NCI-H446 treated with DMSO at 0.1 percent for 48 hours (cell line): ENCODE data around the gene MOB1A.
"Not testable (repeated sequence)": the region's sequence is repeated elsewhere in the genome, so short reads cannot be mapped to it uniquely, and the experiment has no call there.

Experiments
- DNase-seq: peaks from one replicate; lab custom pipeline; 2025; lab: John Stamatoyannopoulos, UW

The MOB1A gene

DNA sequence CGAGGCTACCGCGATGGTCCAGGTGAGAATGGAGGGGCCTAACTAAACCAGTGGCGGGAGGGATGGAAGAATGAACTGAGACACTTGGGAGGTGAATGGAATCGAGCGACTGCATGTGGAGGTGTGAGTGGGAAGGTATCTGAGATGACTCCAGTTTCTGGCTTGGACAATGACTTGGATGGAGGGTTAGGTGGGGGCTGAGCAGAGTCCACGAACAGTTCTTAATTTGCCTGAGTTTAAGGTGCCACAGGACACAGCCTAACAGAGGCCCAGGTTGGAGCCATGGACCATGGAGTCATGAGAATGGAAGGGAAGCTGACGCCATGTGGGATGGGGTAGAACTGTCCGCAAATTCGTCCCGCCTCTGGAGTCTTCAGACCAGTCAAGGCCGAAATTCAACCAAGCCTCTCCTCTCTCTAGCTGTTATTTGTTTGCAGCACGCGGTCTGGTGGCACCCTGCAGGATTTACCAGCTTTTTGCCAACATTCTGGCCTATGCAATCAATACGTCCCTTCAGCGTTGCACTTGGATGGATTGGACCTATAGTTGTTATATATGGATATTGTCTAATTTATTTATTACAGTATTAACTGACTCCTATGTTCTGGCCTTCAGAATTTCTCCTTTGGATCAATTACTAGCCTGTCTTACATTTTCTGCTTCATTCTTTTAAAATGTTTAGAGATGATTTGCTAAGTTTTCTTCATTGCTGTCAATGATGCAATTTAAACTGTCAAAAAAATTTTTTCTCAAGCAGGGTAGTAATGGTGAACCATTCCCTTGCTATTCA, 30.0 kb downstream of the MOB1A start:
- DNase-seq, result peak; percentile 3

DNA sequence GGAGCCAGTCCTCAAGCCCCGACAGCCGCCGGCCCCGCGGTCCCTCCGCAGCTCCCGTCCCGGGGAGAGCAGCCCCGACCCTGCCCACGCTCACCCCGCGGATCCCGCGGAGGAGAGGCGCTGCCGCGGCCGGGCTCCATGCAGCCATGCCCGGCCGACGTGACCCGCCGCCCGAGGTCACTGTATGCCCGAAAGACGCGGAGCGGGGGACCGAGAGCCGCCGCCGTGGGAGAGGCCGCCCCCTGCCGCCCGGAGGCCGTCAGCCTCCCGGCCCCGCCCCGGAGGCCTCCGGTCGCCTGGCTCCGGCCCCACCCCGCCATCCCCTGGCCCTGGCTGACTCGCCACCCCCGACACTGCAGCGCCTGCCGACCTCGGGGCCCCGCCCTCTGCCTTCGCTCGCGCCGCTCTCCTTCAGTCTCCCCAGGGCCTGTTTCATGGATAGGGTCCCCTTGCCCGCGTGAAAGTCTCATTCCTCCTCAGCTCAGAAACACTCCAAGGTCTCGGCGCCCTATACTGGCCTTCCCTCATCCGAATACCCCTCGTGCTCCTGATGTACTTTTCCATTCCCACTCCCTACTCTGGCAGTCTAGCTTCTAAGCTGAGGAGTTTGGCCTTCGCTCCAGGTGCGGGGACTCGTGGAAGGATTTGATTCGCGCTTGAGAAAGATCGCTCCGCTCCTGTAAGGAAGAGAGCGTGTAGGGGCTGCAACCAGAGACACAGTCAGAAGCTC, 30.8 kb downstream of the MOB1A start, which contains the start of gene BOLA3:
BOLA3 (minus strand) TSS at position 186 of the 730 bp plus-strand sequence; CDS start at position 148, 38 bp downstream.
- peak; percentile 68 for DNase-seq

- DNase-seq, result no peak
Measured at GRCh38 chr2:74146929-74147726, 31.6 kb downstream of the MOB1A start.

- DNase-seq, result no peak
Measured at GRCh38 chr2:74142340-74142739, 36.3 kb downstream of the MOB1A start.

GRCh38 chr2:74138600-74139323, 39.9 kb downstream of the MOB1A start:
- DNase-seq, result no peak

GRCh38 chr2:74137651-74138599, 40.8 kb downstream of the MOB1A start:
- DNase-seq, result no peak

DNA sequence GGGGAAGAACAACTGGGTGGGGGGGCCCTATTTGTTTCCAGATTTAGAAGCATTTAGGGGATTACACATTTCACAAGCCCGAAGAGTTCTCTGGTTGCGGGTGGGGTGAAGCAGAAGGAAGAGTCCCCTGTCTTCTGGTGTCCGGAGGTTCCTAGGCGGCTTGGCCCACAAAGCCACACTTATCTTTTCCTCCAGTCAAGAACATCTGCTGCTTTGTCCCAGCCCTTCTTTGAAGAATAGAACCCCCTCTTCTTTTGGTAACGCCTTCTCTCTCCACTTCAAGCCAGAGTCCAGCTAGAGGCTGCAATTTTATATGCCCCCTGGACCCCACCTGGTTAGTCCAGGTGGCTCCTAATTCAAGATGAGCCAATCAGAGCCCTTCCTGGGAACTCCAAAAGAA, 46.8 kb downstream of the MOB1A start:
- DNase-seq, result no peak

- no peak for DNase-seq
Measured at GRCh38 chr2:74130211-74130995, 48.3 kb downstream of the MOB1A start.

DNA sequence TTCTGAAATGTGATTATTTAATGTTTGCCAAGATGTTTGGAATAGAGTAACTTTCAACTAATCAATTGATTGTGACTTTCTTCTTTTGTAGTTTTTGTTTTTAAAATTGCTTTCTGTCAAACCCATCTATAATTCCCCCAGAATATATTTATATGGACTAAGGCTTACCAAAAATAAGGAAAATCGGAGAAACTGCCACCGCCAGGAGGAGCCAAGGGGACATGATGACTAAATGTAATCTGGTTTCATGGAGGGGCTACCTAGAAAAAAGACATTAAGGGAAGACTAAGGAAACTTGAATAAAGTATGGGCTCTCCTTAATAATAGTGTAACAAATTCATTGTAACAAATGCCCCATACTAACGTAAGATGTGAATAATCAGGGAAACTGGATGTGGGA, 50.5 kb downstream of the MOB1A start:
- no peak for DNase-seq

- not testable (repeated sequence) for DNase-seq
Measured at GRCh38 chr2:74123955-74124354, 54.7 kb downstream of the MOB1A start.

DNA sequence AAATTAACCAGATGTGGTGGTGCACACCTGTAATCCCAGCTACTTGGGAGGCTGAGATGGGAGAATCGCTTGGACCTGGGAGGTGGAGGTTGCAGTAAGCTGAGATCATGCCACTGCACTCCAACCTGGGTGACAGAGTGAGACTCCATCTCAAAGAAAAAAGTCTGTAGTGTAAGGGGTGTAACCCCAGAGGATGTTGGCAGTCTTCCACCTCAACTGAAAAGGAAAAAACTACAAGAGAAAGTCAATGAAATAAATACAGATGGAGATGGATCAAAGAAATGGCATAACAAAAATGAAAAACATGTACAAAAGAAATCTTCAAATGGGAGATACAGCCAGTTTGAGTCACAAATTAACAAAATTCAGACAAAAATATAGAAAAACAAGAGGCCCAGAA, 56.8 kb downstream of the MOB1A start:
- not testable (repeated sequence) for DNase-seq

GRCh38 chr2:74119912-74120825, 58.5 kb downstream of the MOB1A start:
- peak; percentile 74 for DNase-seq

- no peak for DNase-seq
Measured at GRCh38 chr2:74119339-74119738, 59.3 kb downstream of the MOB1A start.

DNA sequence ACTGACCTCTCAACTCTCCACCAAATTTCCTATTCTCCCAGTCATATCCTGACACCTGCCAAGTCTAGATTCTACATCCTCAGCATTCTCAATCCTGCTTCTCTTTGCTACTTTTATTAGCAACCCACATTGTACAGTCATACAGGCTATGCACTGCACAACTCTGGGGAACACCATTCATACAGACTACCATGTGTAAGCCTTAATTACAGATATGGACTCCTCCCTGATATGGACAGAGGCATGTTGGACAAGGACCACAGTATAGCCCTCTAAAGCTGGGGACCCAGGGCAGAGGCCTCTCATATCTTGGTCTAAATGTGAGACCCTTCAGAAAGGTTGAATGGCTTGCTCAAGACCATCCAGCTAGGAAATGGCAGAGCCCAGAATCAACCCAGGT, 67.3 kb downstream of the MOB1A start:
- no peak for DNase-seq

GRCh38 chr2:74110537-74110936, 68.1 kb downstream of the MOB1A start:
- DNase-seq, result no peak

DNA sequence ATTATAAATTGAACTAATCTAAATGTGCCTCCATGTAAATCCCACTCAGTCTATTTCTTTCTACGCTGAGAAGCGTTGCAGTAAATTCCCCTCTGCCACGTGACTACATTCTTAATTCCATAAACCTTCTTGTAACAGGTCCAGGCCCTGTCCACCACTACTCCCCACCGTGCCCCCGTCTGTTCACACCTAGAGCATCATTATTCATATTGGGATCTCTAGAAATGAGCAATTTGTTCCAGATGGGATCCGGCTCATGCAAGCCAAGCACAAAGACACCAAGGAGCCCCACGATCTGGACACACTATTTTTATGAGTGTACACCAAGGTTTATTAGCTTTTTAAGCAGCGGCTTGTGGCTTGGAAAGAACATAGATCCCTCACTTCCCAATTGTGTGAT, 69.1 kb downstream of the MOB1A start:
- no peak for DNase-seq

DNA sequence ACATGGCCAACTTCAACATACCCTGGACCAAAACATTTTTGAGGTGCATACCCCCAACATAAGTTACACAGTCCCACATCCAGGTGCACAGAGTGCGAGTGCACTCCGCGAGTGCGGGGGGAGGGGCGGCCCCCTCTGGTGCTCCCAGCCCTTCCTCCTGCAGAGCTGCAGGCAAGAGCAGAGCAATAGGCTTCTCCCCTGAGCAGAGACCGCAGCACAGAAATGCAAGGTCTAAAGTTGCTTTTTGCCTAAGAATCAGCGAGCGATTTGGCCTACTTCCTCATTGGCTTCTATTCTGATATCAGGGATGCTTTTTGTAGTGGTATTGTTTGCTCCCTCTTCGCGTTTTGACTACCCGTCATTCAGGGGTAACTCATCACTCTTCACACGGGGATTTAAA, 71.6 kb downstream of the MOB1A start:
- DNase-seq, result no peak

DNA sequence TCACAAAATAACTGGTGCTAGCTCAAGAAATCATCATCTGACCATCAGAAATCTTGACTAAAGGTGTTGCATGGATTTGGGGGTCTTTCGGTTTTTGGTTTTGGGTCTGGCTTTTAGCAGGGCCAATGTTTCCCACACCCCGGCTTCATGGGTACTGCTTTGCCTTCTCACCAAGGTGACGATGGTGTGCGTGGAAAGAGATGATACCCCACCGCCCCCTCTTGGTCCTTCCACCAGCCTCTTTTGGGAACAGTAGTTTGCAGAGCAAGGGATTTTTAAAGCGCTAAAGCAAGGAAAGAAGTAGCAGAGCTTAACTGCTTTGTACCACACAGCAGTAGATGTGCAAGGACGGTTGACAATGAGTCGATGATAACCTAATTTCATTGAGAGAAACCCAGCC, 73.3 kb downstream of the MOB1A start:
- no peak for DNase-seq

- no peak for DNase-seq
Measured at GRCh38 chr2:74104839-74105238, 73.8 kb downstream of the MOB1A start.
